ENCODE measurements around the gene MYDGF. TPM values are rescaled to one million over a fixed set of nuclear protein-coding genes. Genes with fewer than 3 reads are reported as not detected.
"Not testable (repeated sequence)": the region's sequence is repeated elsewhere in the genome, so short reads cannot be mapped to it uniquely, and the experiment has no call there.

MYDGF gene
- total RNA-seq, 3 donors from 2014 or later = 129 to 150 (median 134) TPM

GRCh38 chr19:4692251-4693077 is 22.3 kb upstream of the MYDGF start:
- Mint-ChIP-seq H3K9me3 (no peaks in the 10 kb centered on the region), H3K4me1 (ENCODE audit: low read depth) (no peaks in the 10 kb centered on the region), H3K4me3 (no peak overlapping the region), H3K36me3 (ENCODE audit: insufficient read depth) (peaks cover 27% of the 10 kb centered on the region), H3K27me3 (ENCODE audit: low read depth) (no peaks in the 10 kb centered on the region)
- ATAC-seq (no peak), DNase-seq (no peak)

DNA sequence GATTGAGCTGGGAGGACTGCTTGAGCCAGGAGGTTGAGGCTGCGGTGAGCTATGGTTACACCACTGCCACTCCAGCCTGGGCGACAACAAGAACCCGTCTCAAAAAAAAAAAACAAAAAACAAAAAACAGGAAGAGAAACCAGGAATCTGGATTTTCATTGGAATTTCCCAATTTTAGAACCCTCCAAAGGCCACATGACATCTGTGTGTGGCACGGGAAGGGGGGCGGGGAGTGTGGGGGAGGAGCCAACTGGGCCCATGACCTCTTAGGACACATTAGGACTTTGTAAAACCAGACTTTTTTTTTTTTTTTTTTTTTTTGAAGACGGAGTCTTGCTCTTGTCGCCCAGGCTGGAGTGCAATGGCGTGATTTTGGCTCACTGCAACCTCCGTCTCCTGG is 21.2 kb upstream of the MYDGF start:
- no peak overlapping the region for H3K4me3 Mint-ChIP-seq
- H3K36me3 Mint-ChIP-seq (ENCODE audit: insufficient read depth) = peaks cover 27% of the 10 kb centered on the region
- ATAC-seq (no peak), DNase-seq (no peak)
- no peaks in the 10 kb centered on the region for H3K9me3 Mint-ChIP-seq
- H3K27me3 Mint-ChIP-seq (ENCODE audit: low read depth) = no peaks in the 10 kb centered on the region
- H3K4me1 Mint-ChIP-seq (ENCODE audit: low read depth) = no peaks in the 10 kb centered on the region

DNA sequence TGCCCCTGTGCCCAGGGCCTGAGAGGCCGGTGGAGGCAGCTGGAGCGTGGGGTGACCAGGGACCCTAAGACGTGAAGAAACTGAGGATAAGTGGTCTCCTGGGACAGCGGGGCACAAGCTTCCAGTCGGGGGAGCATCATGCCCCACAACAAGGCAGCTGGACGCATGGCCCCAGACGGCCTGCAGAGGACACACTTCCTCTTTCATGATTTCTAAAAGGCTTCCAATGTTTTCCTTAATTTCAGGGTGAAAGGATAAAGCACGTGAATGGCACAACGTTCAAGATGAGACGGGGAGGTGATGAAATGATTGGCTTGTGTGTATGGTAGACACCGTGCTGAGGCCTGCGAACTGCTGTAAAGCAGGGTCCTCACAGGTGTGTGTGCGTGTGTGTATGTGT is 20.2 kb upstream of the MYDGF start:
- ATAC-seq = no peak
- DNase-seq = no peak
- Mint-ChIP-seq H3K9me3 (no peaks in the 10 kb centered on the region), H3K4me1 (ENCODE audit: low read depth) (no peaks in the 10 kb centered on the region), H3K27me3 (ENCODE audit: low read depth) (no peaks in the 10 kb centered on the region), H3K36me3 (ENCODE audit: insufficient read depth) (peaks cover 25% of the 10 kb centered on the region), H3K4me3 (no peak overlapping the region)

DNA sequence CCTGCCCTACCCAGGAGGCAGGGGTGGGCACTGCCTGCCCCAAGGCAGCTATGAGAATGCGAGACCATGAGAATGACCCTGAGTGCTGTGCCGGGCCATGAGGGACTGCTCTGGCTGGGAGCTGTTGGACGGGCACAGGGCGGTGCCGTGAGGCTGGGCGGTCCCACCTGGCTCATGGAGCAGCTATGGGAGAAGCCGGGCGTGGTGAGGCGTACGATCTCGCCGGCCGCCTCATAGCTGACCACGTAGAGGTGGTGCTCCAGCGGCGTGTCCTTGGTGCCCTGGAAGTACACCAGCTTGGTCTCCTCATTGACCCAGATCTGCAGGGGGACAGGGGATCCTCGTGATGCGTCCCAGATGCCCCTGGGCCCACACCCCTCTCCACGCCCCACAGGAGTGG is 19.3 kb upstream of the MYDGF start:
- DNase-seq (no peak), ATAC-seq (no peak)
- no peaks in the 10 kb centered on the region for H3K9me3 Mint-ChIP-seq
- H3K4me3 Mint-ChIP-seq = no peak overlapping the region
- H3K36me3 Mint-ChIP-seq (ENCODE audit: insufficient read depth) = peaks cover 20% of the 10 kb centered on the region
- no peaks in the 10 kb centered on the region for H3K27me3 Mint-ChIP-seq (ENCODE audit: low read depth)
- no peaks in the 10 kb centered on the region for H3K4me1 Mint-ChIP-seq (ENCODE audit: low read depth)

DNA sequence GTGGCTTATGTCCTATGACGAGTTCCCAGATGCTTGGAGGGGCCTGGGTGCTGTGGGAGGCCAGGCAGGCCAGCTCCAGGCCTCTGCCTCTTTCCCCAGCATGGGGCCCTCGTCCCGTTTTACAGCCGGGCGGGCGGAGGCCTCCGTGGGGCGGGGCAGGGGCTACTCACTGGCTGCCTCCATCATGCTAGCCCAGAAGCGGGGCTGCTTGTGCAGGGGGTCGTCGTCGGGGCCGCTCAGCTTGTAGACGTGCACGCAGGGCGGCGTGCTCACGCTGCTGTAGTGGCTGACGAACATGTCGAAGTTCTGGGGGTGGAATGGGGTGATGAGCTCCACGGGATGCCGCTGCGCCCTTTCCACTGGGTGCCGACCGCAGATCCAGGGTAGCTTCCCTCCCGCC is 18.4 kb upstream of the MYDGF start:
- Mint-ChIP-seq H3K4me1 (ENCODE audit: low read depth) (no peaks in the 10 kb centered on the region), H3K4me3 (no peak overlapping the region), H3K27me3 (ENCODE audit: low read depth) (no peaks in the 10 kb centered on the region), H3K36me3 (ENCODE audit: insufficient read depth) (peaks cover 18% of the 10 kb centered on the region), H3K9me3 (no peaks in the 10 kb centered on the region)
- ATAC-seq = no peak
- DNase-seq = no peak

- Mint-ChIP-seq H3K4me1 (ENCODE audit: low read depth) (no peaks in the 10 kb centered on the region), H3K9me3 (no peaks in the 10 kb centered on the region), H3K36me3 (ENCODE audit: insufficient read depth) (peaks cover 17% of the 10 kb centered on the region), H3K27me3 (ENCODE audit: low read depth) (no peaks in the 10 kb centered on the region), H3K4me3 (no peak overlapping the region)
- ATAC-seq (no peak), DNase-seq (no peak)
Observed at GRCh38 chr19:4687396-4687795, 17.3 kb upstream of the MYDGF start.

- no peak overlapping the region for H3K4me3 Mint-ChIP-seq
- H3K27me3 Mint-ChIP-seq (ENCODE audit: low read depth) = no peaks in the 10 kb centered on the region
- no peak for ATAC-seq
- no peaks in the 10 kb centered on the region for H3K9me3 Mint-ChIP-seq
- H3K36me3 Mint-ChIP-seq (ENCODE audit: insufficient read depth) = peaks cover 17% of the 10 kb centered on the region
- H3K4me1 Mint-ChIP-seq (ENCODE audit: low read depth) = no peaks in the 10 kb centered on the region
- DNase-seq = no peak
Observed at GRCh38 chr19:4686700-4687099, 16.6 kb upstream of the MYDGF start.

DNA sequence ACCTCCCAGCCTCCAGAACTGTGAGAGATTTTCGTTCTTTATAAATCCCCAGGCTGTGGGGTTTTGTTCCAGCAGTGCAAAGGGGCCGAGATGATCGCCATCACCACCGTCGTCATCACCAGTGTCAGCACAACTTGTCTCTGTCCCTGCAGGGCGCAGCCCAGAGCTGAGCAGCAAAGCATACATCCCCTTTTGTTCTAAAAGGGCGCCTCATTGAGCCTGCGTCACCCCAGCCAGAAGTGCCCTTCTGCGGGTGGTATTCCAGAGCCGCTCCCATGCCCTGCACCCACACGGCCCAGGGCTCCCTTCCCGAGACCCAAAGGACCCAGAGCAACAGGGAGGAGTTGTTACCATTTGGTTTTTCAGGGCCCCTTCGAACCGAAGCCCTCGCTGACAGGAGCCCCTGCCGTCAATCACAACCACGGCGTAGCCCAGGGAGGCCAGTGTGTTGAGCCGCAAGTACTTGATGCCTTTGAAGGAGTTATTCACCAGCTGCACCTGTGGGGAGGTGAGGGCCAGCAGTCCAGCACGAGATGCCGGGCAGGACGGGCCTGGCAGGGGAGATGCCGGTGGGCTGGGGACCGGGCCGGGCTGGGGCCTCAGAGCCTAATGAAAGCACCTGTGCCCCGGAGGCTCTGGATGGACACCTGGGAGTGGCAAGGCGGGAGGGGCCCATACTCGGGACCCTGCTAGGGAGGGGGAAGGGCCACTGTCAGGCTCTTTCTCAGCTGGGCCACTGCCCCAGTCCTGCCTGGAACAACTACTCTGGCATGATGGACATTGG is 14.4 kb upstream of the MYDGF start:
- peaks cover 13% of the 10 kb centered on the region for H3K36me3 Mint-ChIP-seq (ENCODE audit: insufficient read depth)
- H3K4me1 Mint-ChIP-seq (ENCODE audit: low read depth) = no peaks in the 10 kb centered on the region
- no peaks in the 10 kb centered on the region for H3K9me3 Mint-ChIP-seq
- H3K27me3 Mint-ChIP-seq (ENCODE audit: low read depth) = no peaks in the 10 kb centered on the region
- DNase-seq (no peak), ATAC-seq (no peak)
- no peak overlapping the region for H3K4me3 Mint-ChIP-seq

DNA sequence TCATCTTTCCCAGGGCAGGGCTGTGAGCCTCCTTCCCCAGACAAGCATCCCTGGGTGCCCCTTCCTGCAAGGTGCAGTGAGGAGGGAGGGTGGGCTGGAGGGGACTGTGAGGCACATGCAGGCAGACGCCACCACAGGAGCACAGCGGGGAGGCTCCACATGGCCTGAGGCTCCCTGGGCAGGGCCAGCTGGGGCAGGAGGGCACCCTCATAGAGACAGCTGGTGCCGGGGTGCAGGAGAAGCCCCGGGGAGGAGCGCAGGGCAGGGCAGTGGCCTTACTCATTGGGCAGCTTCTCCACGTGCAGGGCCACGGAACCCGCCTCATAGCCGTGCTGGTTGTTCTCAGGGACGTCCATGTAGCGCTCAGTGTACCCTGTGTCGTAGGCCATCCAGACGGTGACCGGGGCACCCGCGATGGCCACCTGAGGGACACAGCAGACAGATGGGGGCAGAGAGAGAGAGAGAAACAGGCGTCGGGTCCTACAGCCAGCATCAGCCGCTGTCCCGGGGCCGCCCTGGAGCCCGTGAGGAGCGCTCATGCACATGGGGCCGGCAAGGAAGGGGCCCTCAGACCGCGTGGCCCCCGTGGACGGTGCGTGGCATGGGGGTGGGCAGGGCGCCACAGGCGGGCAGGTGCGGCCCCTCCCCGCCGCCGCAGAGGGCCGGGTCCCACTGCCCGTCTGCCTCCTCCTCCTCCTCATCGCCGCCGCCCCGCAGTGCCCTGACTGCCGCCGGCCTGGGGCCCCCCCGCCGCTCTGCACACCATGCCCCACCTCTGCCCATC is 12.5 kb upstream of the MYDGF start:
- ATAC-seq (no peak), DNase-seq (no peak)
- Mint-ChIP-seq H3K36me3 (ENCODE audit: insufficient read depth) (peaks cover 13% of the 10 kb centered on the region), H3K27me3 (ENCODE audit: low read depth) (no peaks in the 10 kb centered on the region), H3K9me3 (no peaks in the 10 kb centered on the region), H3K4me3 (no peak overlapping the region), H3K4me1 (ENCODE audit: low read depth) (no peaks in the 10 kb centered on the region)

DNA sequence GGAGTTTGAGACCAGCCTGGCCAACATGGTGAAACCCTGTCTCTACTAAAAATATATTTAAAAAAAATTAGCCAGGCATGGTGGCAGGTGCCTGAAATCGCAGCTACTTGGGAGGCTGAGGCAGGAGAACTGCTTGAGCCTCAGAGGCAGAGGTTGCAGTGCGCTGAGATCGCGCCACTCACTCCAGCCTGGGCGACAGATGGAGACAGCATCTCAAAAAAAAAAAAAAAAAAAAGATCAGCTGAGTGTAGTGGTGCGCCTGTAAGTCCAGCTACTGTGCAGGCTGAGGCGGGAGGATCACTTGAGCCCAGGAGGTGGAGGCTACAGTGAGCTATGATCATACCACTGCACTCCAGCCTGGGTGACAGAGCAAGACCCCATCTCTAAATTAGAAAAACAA is 9.9 kb upstream of the MYDGF start:
- not testable (repeated sequence) for H3K27me3 Mint-ChIP-seq (ENCODE audit: low read depth); ATAC-seq; H3K4me3 Mint-ChIP-seq; H3K9me3 Mint-ChIP-seq; H3K4me1 Mint-ChIP-seq (ENCODE audit: low read depth); DNase-seq
- H3K36me3 Mint-ChIP-seq (ENCODE audit: insufficient read depth) = peaks cover 16% of the 10 kb centered on the region

DNA sequence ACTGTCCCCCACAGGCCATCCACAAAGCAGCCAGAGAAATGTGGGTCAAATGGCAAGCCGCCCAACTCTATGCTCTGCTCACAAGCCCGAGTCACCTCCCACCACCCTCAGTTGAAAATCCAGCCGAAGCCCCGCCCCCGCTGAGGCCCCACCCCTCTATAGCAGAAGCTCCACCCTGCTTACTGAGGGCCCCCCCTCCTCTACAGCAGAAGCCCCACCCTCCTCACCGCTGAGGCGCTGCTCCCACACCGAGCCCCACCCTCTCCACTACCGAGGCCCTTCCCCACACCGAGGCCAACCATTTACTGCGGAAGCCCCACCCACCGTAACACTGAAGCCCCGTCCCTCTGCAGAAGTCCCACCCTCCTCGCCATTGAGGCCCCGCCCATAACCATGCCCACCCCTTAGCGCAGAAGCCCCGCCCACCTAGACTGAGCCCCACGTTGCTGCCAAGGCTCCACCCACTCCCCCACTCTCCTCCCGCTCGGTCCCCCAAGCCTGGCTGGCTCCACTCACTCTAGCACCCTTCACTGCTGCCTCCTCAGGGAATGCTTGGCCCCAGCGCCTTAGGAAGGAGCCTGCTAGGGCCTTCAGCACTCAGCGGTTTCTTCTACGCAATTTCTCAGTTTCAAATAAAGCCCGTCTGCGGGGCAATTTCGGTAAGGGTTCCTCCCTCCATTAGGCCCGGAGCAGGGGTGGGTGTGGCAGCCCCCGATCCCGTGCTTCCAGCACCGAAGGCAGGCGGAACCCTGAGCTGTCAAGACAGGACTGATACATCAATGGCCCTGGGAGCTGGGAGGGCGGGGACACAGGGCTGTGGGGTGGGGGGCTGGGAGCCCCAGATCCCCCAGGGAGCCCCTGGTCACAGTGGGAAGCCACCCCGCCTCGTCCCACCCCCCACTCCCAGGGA is 9.0 kb upstream of the MYDGF start:
- Mint-ChIP-seq H3K27me3 (ENCODE audit: low read depth) (no peaks in the 10 kb centered on the region), H3K9me3 (no peaks in the 10 kb centered on the region), H3K4me3 (no peak overlapping the region), H3K4me1 (ENCODE audit: low read depth) (no peaks in the 10 kb centered on the region), H3K36me3 (ENCODE audit: insufficient read depth) (peaks cover 18% of the 10 kb centered on the region)
- no peak for DNase-seq
- ATAC-seq = peak; percentile 73 to 75

- Mint-ChIP-seq H3K27me3 (ENCODE audit: low read depth) (no peaks in the 10 kb centered on the region), H3K4me3 (no peak overlapping the region), H3K9me3 (no peaks in the 10 kb centered on the region), H3K4me1 (ENCODE audit: low read depth) (no peaks in the 10 kb centered on the region), H3K36me3 (ENCODE audit: insufficient read depth) (peaks cover 10% of the 10 kb centered on the region)
- ATAC-seq (peak in 1 of 2 donors; percentile 20), DNase-seq (no peak)
Observed at GRCh38 chr19:4676955-4677731, 7.0 kb upstream of the MYDGF start.

DNA sequence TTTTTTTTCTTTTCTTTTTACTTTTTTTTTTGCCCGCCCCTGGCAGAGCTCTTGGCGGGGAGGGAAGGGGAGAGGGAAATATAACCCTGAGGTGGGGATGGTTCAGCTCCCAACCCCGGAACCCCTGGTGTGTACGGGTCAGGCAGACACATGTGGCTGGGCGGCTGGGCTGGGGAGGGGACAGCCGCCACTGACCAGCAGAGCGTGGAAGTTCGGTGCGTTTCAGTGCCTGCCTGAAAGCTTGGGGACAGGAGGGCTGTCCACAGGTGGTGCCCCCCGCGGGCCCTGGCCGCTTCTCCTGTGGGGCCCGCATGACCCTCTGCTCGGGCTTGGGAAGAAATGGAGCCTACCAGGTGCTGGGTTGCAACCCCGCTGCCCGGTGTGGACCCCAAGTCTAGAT is 5.2 kb upstream of the MYDGF start:
- no peak for ATAC-seq
- no peak for DNase-seq
- no peaks in the 10 kb centered on the region for H3K9me3 Mint-ChIP-seq
- H3K27me3 Mint-ChIP-seq (ENCODE audit: low read depth) = no peaks in the 10 kb centered on the region
- peaks cover 8% of the 10 kb centered on the region for H3K36me3 Mint-ChIP-seq (ENCODE audit: insufficient read depth)
- no peak overlapping the region for H3K4me3 Mint-ChIP-seq
- H3K4me1 Mint-ChIP-seq (ENCODE audit: low read depth) = no peaks in the 10 kb centered on the region
